ENCODE data around the gene CSMD2.

- TF ChIP-seq POLR2A (IDR thresholded peaks at IDR 0.05; ENCODE audit: low read depth, low read length) (no peak), POLR2AphosphoS5 (IDR thresholded peaks at IDR 0.05; ENCODE audit: low read depth, low read length) (no peak), TAF1 (IDR thresholded peaks at IDR 0.05; ENCODE audit: borderline replicate concordance, low read depth, low read length) (no peak)
Observed at GRCh38 chr1:33563699-33564098, 601.3 kb downstream of the CSMD2 start.

All from GM12892 (cell line).